ENCODE measurements around the gene CDCA4. TPM values are rescaled to one million over a fixed set of nuclear protein-coding genes. Genes with fewer than 3 reads are reported as not detected.

Gene CDCA4
- total RNA-seq, 4 donors from 2014 or later = 5.0 to 8.0 (median 6.0) TPM

- Histone ChIP-seq H3K4me1 (peaks cover 5 to 23% (median 20%) of the 10 kb centered on the region in 4 donors), H3K27ac (replicated peaks in 1 of 4) (no peak overlapping the region), H3K27me3 (no peaks in the 10 kb centered on the region), H3K36me3 (peaks cover 10 to 51% (median 33%) of the 10 kb centered on the region in 4 donors), H3K4me3 (no peak overlapping the region), H3K9me3 (no peaks in the 10 kb centered on the region)
- 86% methylated on average over 28 of the region's 29 CpGs for WGBS
- no peak for DNase-seq (ENCODE audit: extremely low spot score)
- TF ChIP-seq, protein P1, sequence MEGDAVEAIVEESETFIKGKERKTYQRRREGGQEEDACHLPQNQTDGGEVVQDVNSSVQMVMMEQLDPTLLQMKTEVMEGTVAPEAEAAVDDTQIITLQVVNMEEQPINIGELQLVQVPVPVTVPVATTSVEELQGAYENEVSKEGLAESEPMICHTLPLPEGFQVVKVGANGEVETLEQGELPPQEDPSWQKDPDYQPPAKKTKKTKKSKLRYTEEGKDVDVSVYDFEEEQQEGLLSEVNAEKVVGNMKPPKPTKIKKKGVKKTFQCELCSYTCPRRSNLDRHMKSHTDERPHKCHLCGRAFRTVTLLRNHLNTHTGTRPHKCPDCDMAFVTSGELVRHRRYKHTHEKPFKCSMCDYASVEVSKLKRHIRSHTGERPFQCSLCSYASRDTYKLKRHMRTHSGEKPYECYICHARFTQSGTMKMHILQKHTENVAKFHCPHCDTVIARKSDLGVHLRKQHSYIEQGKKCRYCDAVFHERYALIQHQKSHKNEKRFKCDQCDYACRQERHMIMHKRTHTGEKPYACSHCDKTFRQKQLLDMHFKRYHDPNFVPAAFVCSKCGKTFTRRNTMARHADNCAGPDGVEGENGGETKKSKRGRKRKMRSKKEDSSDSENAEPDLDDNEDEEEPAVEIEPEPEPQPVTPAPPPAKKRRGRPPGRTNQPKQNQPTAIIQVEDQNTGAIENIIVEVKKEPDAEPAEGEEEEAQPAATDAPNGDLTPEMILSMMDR (IDR thresholded peaks at IDR 0.05) = no peak
- TF ChIP-seq EP300 (IDR thresholded peaks at IDR 0.05) (no peak), POLR2AphosphoS5 (IDR thresholded peaks at IDR 0.05) (no peak), POLR2A (IDR thresholded peaks at IDR 0.05; ENCODE audit: low read depth) (no peak)
- intact Hi-C loops (cut with DNase I) = no loop called here
Observed at GRCh38 chr14:105011312-105011990, 9.4 kb downstream of the CDCA4 start.

GRCh38 chr14:105010891-105011291, 10.0 kb downstream of the CDCA4 start:
- TF ChIP-seq POLR2A (IDR thresholded peaks at IDR 0.05; ENCODE audit: low read depth) (no peak), EP300 (IDR thresholded peaks at IDR 0.05) (no peak), POLR2AphosphoS5 (IDR thresholded peaks at IDR 0.05) (no peak)
- TF ChIP-seq, protein P1 (IDR thresholded peaks at IDR 0.05) = no peak
- intact Hi-C loops (cut with DNase I) = no loop called here
- no peak overlapping the region for H3K4me3 ChIP-seq
- H3K9me3 ChIP-seq = no peaks in the 10 kb centered on the region
- no peak overlapping the region for H3K27ac ChIP-seq (replicated peaks in 1 of 4)
- no peak for DNase-seq (ENCODE audit: extremely low spot score)
- H3K4me1 ChIP-seq = peaks cover 5 to 23% (median 20%) of the 10 kb centered on the region in 4 donors
- 63% methylated on average over 6 of the region's 17 CpGs for WGBS
- no peaks in the 10 kb centered on the region for H3K27me3 ChIP-seq
- H3K36me3 ChIP-seq = peaks cover 10 to 51% (median 33%) of the 10 kb centered on the region in 4 donors

DNA sequence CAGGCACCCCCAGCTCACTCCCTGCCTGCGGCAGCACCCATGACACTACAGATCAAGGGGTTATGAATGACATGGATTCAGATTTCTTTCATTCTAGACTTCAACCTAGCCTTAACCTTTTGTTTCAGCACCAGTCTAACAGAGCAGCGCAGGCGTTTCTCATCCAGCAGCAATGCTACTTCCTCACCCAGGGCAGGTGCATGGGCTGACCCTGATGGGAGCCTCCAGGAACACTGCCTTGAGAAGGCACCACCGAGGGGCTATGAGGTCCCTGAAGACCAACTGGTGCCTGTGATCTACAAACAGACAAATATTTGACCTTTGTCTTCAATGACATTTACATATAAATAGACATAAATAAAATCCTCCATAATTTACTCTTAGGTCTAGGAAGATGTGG, 10.8 kb downstream of the CDCA4 start:
- no peak overlapping the region for H3K27ac ChIP-seq (replicated peaks in 1 of 4)
- H3K27me3 ChIP-seq = no peaks in the 10 kb centered on the region
- TF ChIP-seq EP300 (IDR thresholded peaks at IDR 0.05) (no peak), POLR2AphosphoS5 (IDR thresholded peaks at IDR 0.05) (no peak), POLR2A (IDR thresholded peaks at IDR 0.05; ENCODE audit: low read depth) (no peak)
- TF ChIP-seq, protein P1 (IDR thresholded peaks at IDR 0.05) = no peak
- peaks cover 5 to 23% (median 20%) of the 10 kb centered on the region in 4 donors for H3K4me1 ChIP-seq
- intact Hi-C loops (cut with DNase I) = no loop called here
- DNase-seq (ENCODE audit: extremely low spot score) = no peak
- H3K36me3 ChIP-seq = peaks cover 10 to 51% (median 33%) of the 10 kb centered on the region in 4 donors
- H3K4me3 ChIP-seq = no peak overlapping the region
- H3K9me3 ChIP-seq = no peaks in the 10 kb centered on the region
- WGBS = 83% methylated on average over 4 of the region's 4 CpGs

- Histone ChIP-seq H3K27ac (replicated peaks in 1 of 4) (no peak overlapping the region), H3K36me3 (peaks cover 10 to 51% (median 33%) of the 10 kb centered on the region in 4 donors), H3K4me1 (peaks cover 2 to 11% (median 8%) of the 10 kb centered on the region in 4 donors), H3K4me3 (no peak overlapping the region), H3K27me3 (no peaks in the 10 kb centered on the region), H3K9me3 (no peaks in the 10 kb centered on the region)
- intact Hi-C loops (cut with DNase I) = no loop called here
- TF ChIP-seq, protein P1 (IDR thresholded peaks at IDR 0.05) = no peak
- TF ChIP-seq POLR2AphosphoS5 (IDR thresholded peaks at IDR 0.05) (no peak), POLR2A (IDR thresholded peaks at IDR 0.05; ENCODE audit: low read depth) (no peak), EP300 (IDR thresholded peaks at IDR 0.05) (no peak)
- 95% methylated on average over 16 of the region's 19 CpGs for WGBS
- DNase-seq (ENCODE audit: extremely low spot score) = no peak
Observed at GRCh38 chr14:105007593-105008264, 13.2 kb downstream of the CDCA4 start.

Data from esophagus muscularis mucosa (tissue), 4 donors.